ENCODE data around the gene MMP23B.
A peak's percentile ranks its signal among the peaks of the same experiment; 100 is the strongest.

The MMP23B gene

GRCh38 chr1:1677718-1678580 is 46.0 kb downstream of the MMP23B start:
- no peak for DNase-seq
- TF ChIP-seq POLR2A (IDR thresholded peaks at IDR 0.05; ENCODE audit: low read length) (no peak), GATA1 (IDR thresholded peaks at IDR 0.05; ENCODE audit: low read depth, low read length) (no peak)

GRCh38 chr1:1678581-1679380 is 46.8 kb downstream of the MMP23B start:
- no peak for TF ChIP-seq POLR2A (IDR thresholded peaks at IDR 0.05; ENCODE audit: low read length)
- TF ChIP-seq GATA1 (IDR thresholded peaks at IDR 0.05; ENCODE audit: low read depth, low read length), result no peak
- peak; percentile 42 to 48 for DNase-seq

GRCh38 chr1:1680031-1680911 is 48.3 kb downstream of the MMP23B start:
- no peak for TF ChIP-seq POLR2A (IDR thresholded peaks at IDR 0.05; ENCODE audit: low read length)
- DNase-seq, result no peak

GRCh38 chr1:1680912-1681273 is 48.9 kb downstream of the MMP23B start:
- DNase-seq, result no peak
- TF ChIP-seq GATA1 (IDR thresholded peaks at IDR 0.05; ENCODE audit: low read depth, low read length) (no peak), POLR2A (IDR thresholded peaks at IDR 0.05; ENCODE audit: low read length) (no peak)

- no peak for DNase-seq
- no peak for TF ChIP-seq GATA1 (IDR thresholded peaks at IDR 0.05; ENCODE audit: low read depth, low read length)
- TF ChIP-seq POLR2A (IDR thresholded peaks at IDR 0.05; ENCODE audit: low read length), result no peak
These were observed 51.3 kb downstream of the MMP23B start for GRCh38 chr1:1683104-1683905.

Data from erythroblast (primary cell).